GM23248 (cell line): ENCODE data around the gene DCAF7. TPM values are rescaled to one million over a fixed set of nuclear protein-coding genes. Genes with fewer than 3 reads are reported as not detected.

ENCODE experiments used
- DNase-seq: peaks from one replicate; pipeline ENCODE4 v3.0.0-alpha.2; 2015
- H2AFZ ChIP-seq: fragments of 200-600 bp; sonication (generic); 2 replicates; pipeline ENCODE4 v1.6.1; 2016; ENCODE audit warnings: antibody characterized with exemption
- H3F3A ChIP-seq: fragments of 200-600 bp; sonication (generic); 2 replicates; pipeline ENCODE4 v1.6.1; 2016; ENCODE audit warnings: mild to moderate bottlenecking, antibody characterized with exemption, mixed run types; ENCODE audit not compliant: insufficient read depth
- H3K27ac ChIP-seq: fragments of 200-600 bp; sonication (generic); 2 replicates; pipeline ENCODE4 v1.5.1; 2016; ENCODE audit warnings: mild to moderate bottlenecking
- H3K27me3 ChIP-seq: fragments of 200-600 bp; sonication (generic); replicated peaks from 2 replicates; pipeline ENCODE4 v1.6.1; 2016; ENCODE audit warnings: mild to moderate bottlenecking; ENCODE audit not compliant: insufficient read depth
- H3K36me3 ChIP-seq: fragments of 200-600 bp; sonication (generic); 2 replicates; pipeline ENCODE4 v1.6.1; 2016; ENCODE audit warnings: low read depth, mild to moderate bottlenecking
- H3K4me1 ChIP-seq: fragments of 200-600 bp; sonication (generic); 2 replicates; pipeline ENCODE4 v1.6.1; 2016; ENCODE audit warnings: mild to moderate bottlenecking; ENCODE audit not compliant: insufficient read depth
- H3K4me2 ChIP-seq: fragments of 200-600 bp; sonication (generic); one replicate; pipeline ENCODE4 v1.6.1; 2016; ENCODE audit warnings: mild to moderate bottlenecking; ENCODE audit not compliant: unreplicated experiment
- H3K4me3 ChIP-seq: fragments of 200-600 bp; sonication (generic); 2 replicates; pipeline ENCODE4 v1.5.1; 2016; ENCODE audit warnings: mild to moderate bottlenecking
- H3K79me2 ChIP-seq: fragments of 200-600 bp; sonication (generic); 2 replicates; pipeline ENCODE4 v1.6.1; 2016; ENCODE audit warnings: mild to moderate bottlenecking; ENCODE audit not compliant: insufficient read depth
- H3K9ac ChIP-seq: fragments of 200-600 bp; sonication (generic); 2 replicates; pipeline ENCODE4 v1.6.1; 2016; ENCODE audit warnings: mild to moderate bottlenecking
- H3K9me2 ChIP-seq: fragments of 200-600 bp; sonication (generic); 2 replicates; pipeline ENCODE4 v1.6.1; 2016; ENCODE audit warnings: mixed run types, mild to moderate bottlenecking, moderate library complexity; ENCODE audit not compliant: insufficient read depth
- H3K9me3 ChIP-seq: fragments of 200-600 bp; sonication (generic); one replicate; pipeline ENCODE4 v1.6.1; 2017; ENCODE audit warnings: low read depth
- H4K20me1 ChIP-seq: fragments of 200-600 bp; sonication (generic); 2 replicates; pipeline ENCODE4 v1.6.0; 2016; ENCODE audit not compliant: insufficient read depth
- EZH2 ChIP-seq: fragments of 200-600 bp; sonication (generic); IDR thresholded peaks from 2 replicates; pipeline ENCODE4 v1.6.1; 2018; ENCODE audit warnings: antibody characterized with exemption, mild to moderate bottlenecking; ENCODE audit not compliant: insufficient read depth, poor library complexity, severe bottlenecking
- EZH2phosphoT487 ChIP-seq: fragments of 200-600 bp; sonication (generic); IDR thresholded peaks from 2 replicates; pipeline ENCODE4 v1.6.1; 2018; ENCODE audit warnings: antibody characterized with exemption, moderate library complexity, mild to moderate bottlenecking, low read depth; ENCODE audit not compliant: insufficient read depth
- WGBS, 2 experiments: methylation state at CpG; one replicate each; pipeline ENCODE4 v1.1.6; 2015 to 2017; ENCODE audit warnings: low lambda C conversion rate in 2 of 2, low coverage in 1 of 2; ENCODE audit errors: missing lambda C conversion rate in 2 of 2; 5-methylcytosine and 5-hydroxymethylcytosine counted together
- in situ Hi-C: fragments of 300-500 bp; cut with MboI; formaldehyde crosslinking; loops from 2 replicates; pipeline ENCODE4 v1.15.0; 2020
- polyA plus RNA-seq: library from polyadenylated mRNA; unstranded; fragments of >200 nt; fragmentation: Nextera tagmentation; extraction: Ambion mirVana; gene quantifications from 2 replicates; pipeline ENCODE4 v1.2.1, GENCODE V29; 2016
- total RNA-seq: library from RNA; depleted of rRNA; stranded (reverse); fragments of >200 nt; shearing (Covaris generic); gene quantifications from 2 replicates; pipeline ENCODE4 v1.2.3, GENCODE V29; 2014

DCAF7 gene
- total and polyA plus RNA-seq, 2 experiments from 2014 or later, result 21.2 to 38.2 TPM

GRCh38 chr17:63558441-63558840 is 8.2 kb downstream of the DCAF7 start:
- Histone ChIP-seq H3K9me3 (no peaks in the 10 kb centered on the region), H3F3A (no peaks in the 10 kb centered on the region), H3K9ac (no peak overlapping the region), H3K79me2 (peaks cover 99% of the 10 kb centered on the region), H3K9me2 (no peaks in the 10 kb centered on the region), H4K20me1 (peaks cover 37% of the 10 kb centered on the region), H3K36me3 (no peaks in the 10 kb centered on the region), H2AFZ (no peak overlapping the region), H3K4me1 (peaks cover 2% of the 10 kb centered on the region), H3K27ac (no peak overlapping the region), H3K27me3 (no peaks in the 10 kb centered on the region), H3K4me2 (no peak overlapping the region), H3K4me3 (no peak overlapping the region)
- 97 to 100% methylated on average over 3 of the region's 3 CpGs for WGBS, 2 experiments
- DNase-seq, result no peak
- TF ChIP-seq EZH2 (no peak), EZH2phosphoT487 (no peak)
- in situ Hi-C loops, result no loop called here

GRCh38 chr17:63561819-63562218 is 11.5 kb downstream of the DCAF7 start:
- no peak overlapping the region for H3K4me3 ChIP-seq
- no peaks in the 10 kb centered on the region for H3K4me1 ChIP-seq
- no peaks in the 10 kb centered on the region for H3K9me2 ChIP-seq
- H3K9ac ChIP-seq, result no peak overlapping the region
- no peaks in the 10 kb centered on the region for H3K27me3 ChIP-seq
- H4K20me1 ChIP-seq, result peaks cover 26% of the 10 kb centered on the region; the same call in 1 of the 2 replicates
- H3K36me3 ChIP-seq, result no peaks in the 10 kb centered on the region
- no peak overlapping the region for H3K4me2 ChIP-seq
- in situ Hi-C loops, result no loop called here
- DNase-seq, result no peak
- H3K27ac ChIP-seq, result no peak overlapping the region
- H3K9me3 ChIP-seq, result no peaks in the 10 kb centered on the region
- H3F3A ChIP-seq, result no peaks in the 10 kb centered on the region
- peaks cover 99% of the 10 kb centered on the region for H3K79me2 ChIP-seq
- TF ChIP-seq EZH2phosphoT487, result no peak
- no peak for TF ChIP-seq EZH2
- H2AFZ ChIP-seq, result no peak overlapping the region

GRCh38 chr17:63563339-63563738 is 13.1 kb downstream of the DCAF7 start:
- in situ Hi-C loops, result no loop called here
- H3K27ac ChIP-seq, result no peak overlapping the region
- peaks cover 14% of the 10 kb centered on the region; the same call in 1 of the 2 replicates for H4K20me1 ChIP-seq
- 100% methylated on average over 2 of the region's 2 CpGs for WGBS, 2 experiments
- no peak overlapping the region for H3K4me2 ChIP-seq
- no peaks in the 10 kb centered on the region for H3K4me1 ChIP-seq
- H2AFZ ChIP-seq, result no peak overlapping the region
- H3K9me2 ChIP-seq, result no peaks in the 10 kb centered on the region
- no peaks in the 10 kb centered on the region for H3F3A ChIP-seq
- no peaks in the 10 kb centered on the region for H3K9me3 ChIP-seq
- TF ChIP-seq EZH2, result no peak
- TF ChIP-seq EZH2phosphoT487, result no peak
- H3K27me3 ChIP-seq, result no peaks in the 10 kb centered on the region
- peaks cover 99% of the 10 kb centered on the region for H3K79me2 ChIP-seq
- H3K9ac ChIP-seq, result no peak overlapping the region
- no peak overlapping the region for H3K4me3 ChIP-seq
- H3K36me3 ChIP-seq, result no peaks in the 10 kb centered on the region
- no peak for DNase-seq

- H3K4me1 ChIP-seq, result no peaks in the 10 kb centered on the region
- no peaks in the 10 kb centered on the region for H3K27me3 ChIP-seq
- WGBS, 2 experiments, result 90 to 92% methylated on average over 5 of the region's 5 CpGs
- no peak overlapping the region for H3K9ac ChIP-seq
- peaks cover 100% of the 10 kb centered on the region for H3K79me2 ChIP-seq
- peaks cover 16% of the 10 kb centered on the region; the same call in 1 of the 2 replicates for H4K20me1 ChIP-seq
- no peak overlapping the region for H2AFZ ChIP-seq
- no peaks in the 10 kb centered on the region for H3F3A ChIP-seq
- TF ChIP-seq EZH2 (no peak), EZH2phosphoT487 (no peak)
- in situ Hi-C loops, result no loop called here
- no peaks in the 10 kb centered on the region for H3K9me2 ChIP-seq
- no peaks in the 10 kb centered on the region for H3K36me3 ChIP-seq
- H3K9me3 ChIP-seq, result no peaks in the 10 kb centered on the region
- H3K4me3 ChIP-seq, result no peak overlapping the region
- H3K4me2 ChIP-seq, result no peak overlapping the region
- no peak for DNase-seq
- H3K27ac ChIP-seq, result no peak overlapping the region
These were observed 14.3 kb downstream of the DCAF7 start for GRCh38 chr17:63564562-63564961.

- no peak for TF ChIP-seq EZH2
- TF ChIP-seq EZH2phosphoT487, result no peak
- DNase-seq, result no peak
- Histone ChIP-seq H3K79me2 (peaks cover 95% of the 10 kb centered on the region), H3K4me2 (no peak overlapping the region), H3K4me3 (no peak overlapping the region), H3K9me3 (no peaks in the 10 kb centered on the region), H3K9me2 (no peaks in the 10 kb centered on the region), H3K9ac (no peak overlapping the region), H3K27me3 (no peaks in the 10 kb centered on the region), H3K36me3 (no peaks in the 10 kb centered on the region), H3K27ac (no peak overlapping the region), H3K4me1 (peaks cover 21% of the 10 kb centered on the region), H2AFZ (no peak overlapping the region), H3F3A (peaks cover 24% of the 10 kb centered on the region), H4K20me1 (peaks cover 16% of the 10 kb centered on the region)
- in situ Hi-C loops, result no loop called here
- 90 to 100% methylated on average over 1 of the region's 1 CpG for WGBS, 2 experiments
These were observed 17.0 kb downstream of the DCAF7 start for GRCh38 chr17:63567229-63567628.
